Sigmoid colon (tissue), 7 donors: ENCODE data around the gene MTNR1B. TPM values are rescaled to one million over a fixed set of nuclear protein-coding genes. Genes with fewer than 3 reads are reported as not detected.

Experiments
- DNase-seq: peaks from one replicate; pipeline ENCODE4 v3.0.0-alpha.2; 2019
- H3K27ac ChIP-seq, 4 donors: fragments of 200-600 bp; sonication (generic); one replicate each; pipeline ENCODE4 v1.5.1; 2016 to 2019; ENCODE audit warnings: mild to moderate bottlenecking in 1 of 4
- H3K27me3 ChIP-seq, 3 donors: fragments of 200-600 bp; sonication (generic); one replicate each; pipeline ENCODE4 v1.5.1; 2019; ENCODE audit warnings: mild to moderate bottlenecking in 1 of 3
- H3K36me3 ChIP-seq, 4 donors: fragments of 200-600 bp; sonication (generic); one replicate each; pipeline ENCODE4 v1.5.1; 2016 to 2019
- H3K4me1 ChIP-seq, 4 donors: fragments of 200-600 bp; sonication (generic); one replicate each; pipeline ENCODE4 v1.5.1; 2017 to 2019
- H3K4me3 ChIP-seq, 4 donors: fragments of 200-600 bp; sonication (generic); one replicate each; pipeline ENCODE4 v1.5.1; 2017 to 2019; ENCODE audit warnings: mild to moderate bottlenecking in 2 of 4, moderate library complexity in 1 of 4
- H3K9me3 ChIP-seq, 4 donors: fragments of 200-600 bp in 3 of 4; sonication (generic) in 3 of 4; one replicate each; pipeline versions ENCODE4 v1.5.1 to v1.6.1; 2013 to 2019
- EP300 ChIP-seq, 4 donors: sonication (generic); formaldehyde crosslinking; IDR thresholded peaks; one replicate each; pipeline ENCODE4 v1.6.1; 2017; ENCODE audit warnings: antibody characterized with exemption in 4 of 4
- POLR2A ChIP-seq, 2 donors: fragments of 450-650 bp; IDR thresholded peaks; one replicate each; pipeline ENCODE4 v1.6.1; 2016; ENCODE audit warnings: antibody characterized with exemption in 2 of 2, mild to moderate bottlenecking in 2 of 2, moderate library complexity in 2 of 2
- POLR2AphosphoS5 ChIP-seq, 4 donors: sonication (generic); formaldehyde crosslinking; IDR thresholded peaks; one replicate each; pipeline ENCODE4 v1.6.1; 2017; ENCODE audit warnings: antibody characterized with exemption in 4 of 4
- WGBS, 2 donors: extraction: QIAGEN DNeasy Blood & Tissue Kit; methylation state at CpG; one replicate each; pipeline ENCODE4 v1.1.7; 2013; 5-methylcytosine and 5-hydroxymethylcytosine counted together
- intact Hi-C: fragments of 100-400 bp; cut with DNase I; formaldehyde crosslinking; loops from one replicate; pipeline ENCODE4 v1.15.1; 2023
- polyA plus RNA-seq, 3 donors: library from polyadenylated mRNA; stranded (reverse); fragments of 200-250 nt; gene quantifications; one replicate each; pipeline ENCODE4 v1.2.3, GENCODE V29; 2013
- total RNA-seq, 4 donors: library from RNA; depleted of rRNA; stranded (reverse); fragments of >200 nt; gene quantifications; one replicate each; pipeline ENCODE4 v1.1.0, GENCODE V29; 2016
- TF ChIP-seq, protein P1 (sequence below), 4 experiments: fragments of 450-650 bp in 3 of 4; fragments of 200-600 bp in 1 of 4; IDR thresholded peaks; one replicate each; pipeline ENCODE4 v1.5.1; 2016 to 2019; ENCODE audit warnings: antibody characterized with exemption in 4 of 4, mild to moderate bottlenecking in 3 of 4, moderate library complexity in 2 of 4
- donor health status: healthy with polysubstance abuse.
- donor health status: Bipolar disorder and iron deficiency.
- donor health status: healthy.

The MTNR1B gene
- total and polyA plus RNA-seq, 7 donors = not detected

DNA sequence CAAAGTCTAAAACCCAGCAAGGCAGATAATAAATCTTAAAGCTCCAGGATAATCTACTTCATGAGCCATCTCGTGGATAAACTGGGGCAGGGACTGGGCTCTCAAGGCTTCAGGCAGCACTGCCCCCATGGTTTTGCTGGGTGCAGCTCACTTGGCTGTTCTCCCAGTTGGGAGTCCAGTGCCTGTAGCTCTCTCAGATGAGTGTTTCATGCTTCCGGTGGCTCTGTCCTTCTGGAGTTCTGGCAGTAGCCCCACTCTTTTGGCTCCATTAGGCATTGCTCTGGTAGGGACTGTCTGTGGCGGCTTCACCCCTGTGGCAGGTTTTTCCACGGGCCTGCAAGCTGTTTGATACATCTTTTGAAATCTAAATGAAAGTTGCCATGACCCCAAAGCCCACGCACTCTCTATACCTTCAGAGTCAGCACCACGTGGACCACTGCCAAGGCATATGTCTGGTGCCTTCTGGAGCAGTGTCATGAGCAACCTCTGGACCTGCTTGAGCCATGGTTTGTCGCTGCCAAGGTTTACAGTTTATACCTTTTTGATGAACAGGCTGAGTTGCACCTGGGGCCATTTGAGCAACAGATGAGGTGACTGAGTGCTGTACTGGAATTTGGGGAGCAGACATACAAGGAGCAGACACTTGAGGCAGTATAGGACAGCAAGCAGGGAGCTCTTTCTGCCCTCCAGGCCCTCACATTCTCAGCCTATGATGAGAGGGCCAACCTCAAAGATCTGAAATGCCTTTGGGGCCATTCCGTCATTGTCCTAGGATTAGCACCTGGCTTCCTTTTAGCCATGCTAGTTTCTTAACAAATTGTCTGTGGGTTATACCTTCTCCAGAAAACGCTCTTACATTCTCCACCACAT is 48.6 kb downstream of the MTNR1B start:
- no peak for TF ChIP-seq POLR2AphosphoS5 (IDR thresholded peaks at IDR 0.05)
- TF ChIP-seq, protein P1, sequence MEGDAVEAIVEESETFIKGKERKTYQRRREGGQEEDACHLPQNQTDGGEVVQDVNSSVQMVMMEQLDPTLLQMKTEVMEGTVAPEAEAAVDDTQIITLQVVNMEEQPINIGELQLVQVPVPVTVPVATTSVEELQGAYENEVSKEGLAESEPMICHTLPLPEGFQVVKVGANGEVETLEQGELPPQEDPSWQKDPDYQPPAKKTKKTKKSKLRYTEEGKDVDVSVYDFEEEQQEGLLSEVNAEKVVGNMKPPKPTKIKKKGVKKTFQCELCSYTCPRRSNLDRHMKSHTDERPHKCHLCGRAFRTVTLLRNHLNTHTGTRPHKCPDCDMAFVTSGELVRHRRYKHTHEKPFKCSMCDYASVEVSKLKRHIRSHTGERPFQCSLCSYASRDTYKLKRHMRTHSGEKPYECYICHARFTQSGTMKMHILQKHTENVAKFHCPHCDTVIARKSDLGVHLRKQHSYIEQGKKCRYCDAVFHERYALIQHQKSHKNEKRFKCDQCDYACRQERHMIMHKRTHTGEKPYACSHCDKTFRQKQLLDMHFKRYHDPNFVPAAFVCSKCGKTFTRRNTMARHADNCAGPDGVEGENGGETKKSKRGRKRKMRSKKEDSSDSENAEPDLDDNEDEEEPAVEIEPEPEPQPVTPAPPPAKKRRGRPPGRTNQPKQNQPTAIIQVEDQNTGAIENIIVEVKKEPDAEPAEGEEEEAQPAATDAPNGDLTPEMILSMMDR (IDR thresholded peaks at IDR 0.05) = no peak
- TF ChIP-seq EP300 (IDR thresholded peaks at IDR 0.05) = no peak
- TF ChIP-seq POLR2A (IDR thresholded peaks at IDR 0.05) = no peak
- Histone ChIP-seq H3K4me1 (peaks cover 0 to 5% (median 0%) of the 10 kb centered on the region in 4 donors), H3K27ac (no peak overlapping the region), H3K4me3 (no peak overlapping the region), H3K9me3 (peaks cover 0 to 3% (median 0%) of the 10 kb centered on the region in 4 donors), H3K36me3 (no peaks in the 10 kb centered on the region), H3K27me3 (no peaks in the 10 kb centered on the region)
- intact Hi-C loops = no loop called here
- no peak for DNase-seq
- WGBS, 2 donors = 74 to 85% methylated on average over 9 of the region's 9 CpGs

- no peaks in the 10 kb centered on the region for H3K27me3 ChIP-seq
- DNase-seq = no peak
- H3K36me3 ChIP-seq = no peaks in the 10 kb centered on the region
- no peak overlapping the region for H3K4me3 ChIP-seq
- intact Hi-C loops = no loop called here
- H3K4me1 ChIP-seq = peaks cover 0 to 5% (median 0%) of the 10 kb centered on the region in 4 donors
- H3K27ac ChIP-seq = no peak overlapping the region
- WGBS, 2 donors = 62 to 80% methylated on average over 5 of the region's 5 CpGs
- peaks cover 0 to 3% (median 0%) of the 10 kb centered on the region in 4 donors for H3K9me3 ChIP-seq
- TF ChIP-seq, protein P1 (IDR thresholded peaks at IDR 0.05) = no peak
- TF ChIP-seq POLR2AphosphoS5 (IDR thresholded peaks at IDR 0.05) = peak in 1 of 4 donors; percentile 18
Observed at GRCh38 chr11:93020248-93021046, 51.0 kb downstream of the MTNR1B start.

DNA sequence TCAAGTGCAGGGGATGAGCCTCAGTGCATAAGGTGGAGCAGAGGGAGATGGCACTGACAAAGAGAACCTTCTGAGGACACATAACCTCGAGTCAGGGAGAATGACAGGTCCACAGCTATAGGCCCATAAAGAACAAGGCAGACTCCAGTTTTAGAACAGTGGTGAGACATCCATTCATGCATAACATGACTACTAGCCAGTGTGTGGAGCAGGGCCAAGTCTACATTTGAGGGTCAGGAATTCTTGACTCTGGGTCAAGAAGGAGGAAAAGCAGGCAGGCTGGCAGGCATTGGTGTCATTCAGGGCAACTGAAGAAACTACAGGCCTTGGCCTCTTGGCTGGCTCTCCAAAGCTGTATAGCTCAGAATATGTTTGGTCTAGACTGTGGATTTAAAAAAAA is 54.9 kb downstream of the MTNR1B start:
- Histone ChIP-seq H3K27ac (no peak overlapping the region), H3K4me3 (no peak overlapping the region)
- TF ChIP-seq, protein P1 (IDR thresholded peaks at IDR 0.05) = no peak
- no peak for TF ChIP-seq EP300 (IDR thresholded peaks at IDR 0.05)
- no peak for TF ChIP-seq POLR2A (IDR thresholded peaks at IDR 0.05)

GRCh38 chr11:93025558-93026255 is 56.3 kb downstream of the MTNR1B start:
- 76 to 78% methylated on average over 3 of the region's 3 CpGs for WGBS, 2 donors
- Histone ChIP-seq H3K4me3 (no peak overlapping the region), H3K4me1 (no peaks in the 10 kb centered on the region), H3K27ac (no peak overlapping the region), H3K9me3 (no peaks in the 10 kb centered on the region), H3K36me3 (no peaks in the 10 kb centered on the region), H3K27me3 (no peaks in the 10 kb centered on the region)
- DNase-seq = no peak
- TF ChIP-seq POLR2AphosphoS5 (IDR thresholded peaks at IDR 0.05) = no peak
- TF ChIP-seq, protein P1 (IDR thresholded peaks at IDR 0.05) = no peak
- no peak for TF ChIP-seq EP300 (IDR thresholded peaks at IDR 0.05)
- TF ChIP-seq POLR2A (IDR thresholded peaks at IDR 0.05) = no peak
- intact Hi-C loops = no loop called here

More for the DNA sequence above, 54.9 kb downstream of the MTNR1B start:
- H3K4me1 ChIP-seq = peaks cover 0 to 5% (median 0%) of the 10 kb centered on the region in 4 donors
- 57 to 74% methylated on average over 1 of the region's 1 CpG for WGBS, 2 donors
- intact Hi-C loops = no loop called here
- no peaks in the 10 kb centered on the region for H3K9me3 ChIP-seq
- no peak for DNase-seq
- no peaks in the 10 kb centered on the region for H3K36me3 ChIP-seq
- H3K27me3 ChIP-seq = no peaks in the 10 kb centered on the region
